NOMO-1 treated with dmso at 0.1 percent for 144 hours (cell line): ENCODE data around the gene TPK1.

Source experiments
- DNase-seq: peaks from one replicate; lab custom pipeline; 2025; ENCODE audit not compliant: unreplicated experiment; lab: John Stamatoyannopoulos, UW

Gene TPK1

DNA sequence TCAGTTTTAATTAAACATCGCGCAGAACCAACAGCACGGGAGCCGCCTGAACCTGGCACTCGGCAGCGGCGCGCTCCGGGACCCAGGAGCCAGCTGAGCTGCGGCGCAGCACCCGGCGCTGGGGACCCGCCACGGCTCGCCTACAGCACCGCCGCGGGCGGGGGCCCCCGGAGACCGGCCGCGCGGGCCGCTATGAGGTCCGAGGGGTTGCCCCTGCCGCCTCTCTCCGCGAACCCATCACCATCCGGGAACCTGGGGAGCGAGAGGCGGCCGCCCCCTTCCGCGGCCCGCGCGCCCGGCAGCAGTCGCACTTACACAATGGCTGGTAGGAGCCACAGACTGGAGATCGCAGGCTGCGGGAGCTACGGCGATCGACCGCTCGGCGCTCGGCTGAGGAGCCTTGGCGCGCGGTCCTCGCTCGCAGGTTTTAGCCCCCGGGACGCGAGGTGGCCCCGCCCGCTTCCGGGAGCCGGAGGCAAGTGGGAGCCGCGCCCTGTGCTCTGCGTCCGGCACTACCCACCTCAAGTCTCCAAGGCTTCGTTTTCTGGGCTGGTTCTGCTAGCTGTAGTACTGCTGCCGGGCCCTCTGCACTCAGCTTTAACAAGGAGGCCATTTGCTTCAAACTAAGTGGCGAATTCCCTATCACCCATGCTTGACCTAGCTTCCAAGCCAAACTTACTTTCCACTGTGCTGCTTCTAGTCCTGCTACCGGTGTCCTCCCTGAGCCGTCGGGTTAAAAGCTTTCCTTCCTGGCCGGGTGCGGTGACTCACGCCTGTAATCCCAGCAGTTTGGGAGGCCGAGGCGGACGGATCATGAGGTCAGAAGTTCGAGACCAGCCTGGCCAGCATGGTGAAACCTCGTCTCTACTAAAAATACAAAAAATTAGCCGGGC lies at the start of gene TPK1:
TPK1 (minus strand) TSS at position 402 of the 893 bp plus-strand sequence. CDS start 451 bp downstream, outside the sequence.
- DNase-seq: peak; percentile 74

DNA sequence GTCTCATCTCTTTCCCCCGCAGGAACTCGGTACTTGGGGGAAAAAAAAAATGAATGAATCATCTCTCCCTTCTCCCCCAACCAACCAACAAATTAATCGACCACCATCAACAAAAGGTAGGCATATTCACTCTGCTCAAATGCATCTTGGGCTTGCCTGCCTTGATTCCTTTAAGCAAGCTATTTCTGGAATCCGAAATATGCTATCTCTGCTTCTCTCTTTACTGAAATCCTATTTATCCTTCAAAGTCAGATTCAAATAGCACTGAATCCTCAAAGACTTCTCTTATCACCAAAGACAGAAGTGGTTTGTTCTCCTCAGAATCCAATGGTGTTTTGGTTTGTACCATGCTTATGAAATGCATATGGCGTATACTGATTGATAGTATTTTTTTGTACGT lies 49.6 kb upstream of the TPK1 start:
- no peak for DNase-seq

DNA sequence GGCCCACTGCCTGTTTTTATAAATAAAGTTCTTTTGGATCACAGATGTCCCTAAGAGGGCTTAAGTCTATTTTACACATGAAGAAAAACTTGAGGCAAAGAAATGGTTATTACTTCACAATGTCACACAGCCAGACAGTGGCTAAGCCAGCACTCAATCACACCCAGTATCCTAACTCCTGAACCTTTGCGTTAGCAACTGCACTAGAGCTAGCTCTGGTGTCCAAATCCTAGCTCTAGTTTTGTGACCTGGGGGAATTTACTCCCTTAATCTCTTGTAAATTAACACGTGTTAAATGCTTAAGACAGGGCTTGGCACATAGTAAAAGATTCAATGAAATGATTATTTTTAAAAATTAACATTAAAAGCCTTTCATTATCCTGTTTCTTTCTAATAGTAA lies 49.0 kb upstream of the TPK1 start:
- no peak for DNase-seq

DNA sequence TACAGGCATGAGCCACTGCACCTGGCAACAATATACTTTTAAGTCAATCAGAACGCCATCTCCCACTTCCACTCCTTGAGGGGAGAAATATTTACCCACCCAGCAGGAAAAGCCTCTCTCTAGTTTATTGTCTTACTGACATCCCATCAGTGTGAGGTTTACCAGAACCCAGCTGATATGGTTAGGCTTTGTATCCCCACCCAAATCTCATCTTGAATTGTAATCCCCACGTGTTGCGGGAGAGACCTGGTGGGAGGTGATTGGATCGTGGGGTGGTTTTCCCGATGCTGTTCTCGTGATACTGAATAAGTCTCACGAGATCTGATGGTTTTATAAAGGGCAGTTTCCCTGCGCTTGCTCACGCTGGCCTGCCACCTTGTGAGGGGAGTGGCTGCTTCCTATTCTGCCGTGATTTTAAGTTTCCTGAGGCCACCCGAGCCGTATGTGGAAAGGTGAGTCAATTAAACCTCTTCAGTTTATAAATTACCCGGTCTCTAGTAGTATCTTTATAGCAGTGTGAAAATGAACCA lies 37.5 kb upstream of the TPK1 start:
- no peak for DNase-seq

DNA sequence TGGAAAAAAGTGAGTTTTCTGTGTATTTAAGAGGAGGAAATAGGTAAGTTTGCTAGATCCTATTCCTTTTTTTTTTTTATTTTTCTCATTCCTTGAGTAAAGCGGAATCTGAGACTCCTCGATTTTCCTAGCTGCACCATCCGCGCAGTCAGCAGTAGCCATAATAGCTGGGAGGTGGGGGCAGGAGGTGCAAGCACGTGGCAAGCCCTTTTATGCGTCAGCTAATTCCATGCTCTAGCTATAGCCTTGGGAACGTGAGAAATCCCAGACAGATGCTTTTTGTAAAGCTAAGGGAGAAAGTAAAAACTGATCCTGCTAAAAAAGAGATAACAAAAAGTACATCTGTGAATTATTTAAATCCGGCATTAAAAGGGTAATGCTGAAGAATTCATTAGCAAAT lies 33.2 kb upstream of the TPK1 start:
- DNase-seq: no peak

DNA sequence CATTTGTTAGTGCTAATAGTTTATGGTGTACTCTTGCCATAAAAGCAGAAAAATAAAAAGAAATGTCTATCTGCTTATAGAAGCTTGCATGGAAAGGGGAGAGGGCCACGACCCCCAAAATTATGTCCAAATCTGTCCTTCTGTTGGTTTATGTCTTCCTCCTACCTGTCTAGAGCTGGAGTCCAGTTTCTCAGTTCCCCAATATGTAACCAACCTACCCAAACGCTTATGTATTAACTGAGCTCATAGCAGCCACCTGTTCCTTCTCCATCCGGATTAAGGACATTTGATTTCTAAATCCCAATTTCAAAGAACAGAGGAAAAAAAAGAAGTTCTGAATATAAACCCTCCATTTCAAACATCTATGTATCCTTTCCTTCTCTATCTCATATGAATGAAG lies 30.3 kb upstream of the TPK1 start:
- no peak for DNase-seq

DNA sequence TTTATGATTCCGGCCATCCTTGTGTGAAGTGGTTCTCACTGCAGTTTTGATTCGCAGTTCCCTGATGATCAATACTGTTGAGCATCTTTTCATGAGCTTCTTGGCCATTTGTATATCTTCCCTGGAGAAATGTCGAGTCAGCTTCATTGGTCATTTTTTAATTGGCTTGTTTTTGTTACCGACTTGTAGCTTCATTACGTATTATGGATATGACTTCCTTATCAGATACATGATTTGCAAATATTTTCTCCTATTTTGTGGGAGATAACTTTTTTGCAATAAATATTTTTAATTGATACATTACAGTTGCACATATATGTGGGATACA lies 27.4 kb upstream of the TPK1 start:
- no peak for DNase-seq

DNA sequence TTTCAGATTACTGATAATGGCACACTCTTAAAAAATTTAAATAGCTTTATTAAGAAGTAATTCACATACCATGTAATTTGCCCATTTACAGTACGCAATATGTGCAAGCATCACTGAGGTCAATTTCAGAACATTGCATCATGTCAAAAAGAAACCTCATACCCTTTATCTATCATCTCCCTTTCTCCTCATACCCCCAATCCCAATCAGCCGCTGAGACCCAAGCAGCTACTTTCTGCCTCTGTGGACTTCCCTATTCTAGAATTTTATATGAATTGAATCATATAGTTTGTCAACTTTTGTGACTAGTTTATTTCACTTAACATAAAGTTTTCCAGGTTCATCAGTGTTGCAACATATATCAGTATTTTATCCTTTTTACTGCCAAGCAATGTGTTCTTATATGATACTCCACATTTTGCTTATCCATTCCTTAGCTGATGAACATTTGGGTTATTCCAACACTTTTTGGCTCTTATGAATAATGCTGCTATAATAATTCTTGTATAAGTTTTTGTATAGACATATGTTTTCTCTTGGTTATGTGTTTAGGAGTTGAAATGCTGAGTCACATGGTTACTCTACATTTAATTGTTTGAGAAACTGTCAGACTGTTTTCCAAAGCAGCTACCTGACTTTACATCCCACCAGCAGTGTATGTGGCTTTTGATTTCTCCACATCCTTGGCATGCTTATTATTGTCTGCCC lies 26.9 kb upstream of the TPK1 start:
- no peak for DNase-seq

DNA sequence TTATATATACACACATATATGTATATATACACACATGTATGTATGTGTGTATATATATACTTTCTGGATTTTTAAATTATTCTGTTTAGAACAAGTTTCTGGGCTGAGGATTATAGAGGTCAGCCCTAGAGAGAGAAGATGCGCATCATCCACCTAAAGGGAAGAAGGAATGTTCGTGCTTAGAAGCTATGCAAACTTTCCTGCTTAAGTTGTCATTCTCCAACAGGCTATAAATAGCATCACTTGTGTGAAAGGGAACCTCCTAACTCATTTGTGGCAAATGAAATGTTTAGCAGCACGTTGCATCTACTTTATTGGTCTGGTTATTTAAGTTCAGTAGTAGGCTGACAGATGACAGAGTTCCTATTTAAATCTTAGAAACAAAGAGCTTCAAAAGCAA lies 23.9 kb upstream of the TPK1 start:
- DNase-seq: no peak

DNA sequence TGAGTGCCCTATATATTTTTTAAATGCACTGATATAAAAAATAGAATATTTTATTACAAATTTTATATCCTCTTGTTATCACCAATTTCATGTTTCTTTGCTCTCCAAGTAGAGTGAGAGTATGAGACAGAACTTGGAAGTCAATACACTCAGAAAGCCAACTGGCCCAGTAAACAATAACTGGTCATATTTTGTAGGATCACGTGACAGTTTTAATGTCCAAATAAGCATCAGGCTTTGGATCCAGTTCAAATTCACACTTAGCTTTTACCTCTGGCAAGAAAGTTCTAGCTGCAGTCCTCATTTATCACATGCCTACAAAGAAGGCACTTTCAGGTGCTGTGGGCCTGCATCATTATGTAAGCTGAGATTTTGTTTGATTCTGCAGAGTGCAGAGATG lies 21.6 kb upstream of the TPK1 start:
- no peak for DNase-seq

DNA sequence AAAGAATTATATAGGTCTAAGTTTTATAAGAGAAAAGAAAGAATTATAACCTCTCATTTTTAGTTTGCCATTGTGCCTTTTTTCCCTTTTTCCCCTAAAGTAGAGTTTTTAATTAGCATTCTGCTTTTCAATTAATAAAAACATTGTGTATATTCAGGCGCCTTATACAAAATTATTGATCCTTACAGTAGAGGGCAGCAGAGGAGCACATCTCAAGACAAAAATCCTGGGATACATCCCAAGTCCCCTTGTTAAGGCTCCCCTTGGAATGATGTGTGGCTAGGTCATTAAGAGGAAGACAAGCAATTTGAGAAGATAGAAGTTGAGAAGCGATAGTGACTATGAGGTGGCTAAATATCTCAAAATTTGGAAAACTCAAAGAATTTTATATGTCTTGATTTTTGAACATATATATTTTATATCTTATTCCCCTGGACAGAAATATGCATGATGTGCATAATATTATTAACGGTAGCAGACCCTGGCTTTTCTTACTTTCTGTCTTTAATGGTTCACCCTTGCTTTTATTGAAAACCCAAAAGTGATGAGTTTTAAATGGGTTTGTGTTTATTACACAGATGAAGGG lies 19.1 kb upstream of the TPK1 start:
- DNase-seq: no peak

DNA sequence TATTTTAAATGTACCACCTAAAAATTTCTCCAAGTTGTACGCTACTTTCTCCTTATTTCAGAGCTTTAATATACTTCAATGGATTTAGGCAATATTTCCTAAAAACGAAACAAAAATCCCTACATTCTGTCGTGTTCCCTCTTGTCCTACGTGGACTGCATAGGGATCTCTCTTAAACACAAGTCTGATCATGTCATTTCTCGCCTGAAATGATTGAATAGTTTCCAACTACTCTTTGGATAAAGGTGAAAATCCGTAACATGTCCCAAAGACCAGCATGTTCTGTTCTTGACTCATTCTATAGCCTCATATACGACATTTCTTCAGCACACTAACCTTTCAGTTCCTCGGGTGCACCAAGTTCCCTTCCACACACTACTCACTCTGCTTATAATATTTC lies 17.7 kb upstream of the TPK1 start:
- DNase-seq: no peak

DNA sequence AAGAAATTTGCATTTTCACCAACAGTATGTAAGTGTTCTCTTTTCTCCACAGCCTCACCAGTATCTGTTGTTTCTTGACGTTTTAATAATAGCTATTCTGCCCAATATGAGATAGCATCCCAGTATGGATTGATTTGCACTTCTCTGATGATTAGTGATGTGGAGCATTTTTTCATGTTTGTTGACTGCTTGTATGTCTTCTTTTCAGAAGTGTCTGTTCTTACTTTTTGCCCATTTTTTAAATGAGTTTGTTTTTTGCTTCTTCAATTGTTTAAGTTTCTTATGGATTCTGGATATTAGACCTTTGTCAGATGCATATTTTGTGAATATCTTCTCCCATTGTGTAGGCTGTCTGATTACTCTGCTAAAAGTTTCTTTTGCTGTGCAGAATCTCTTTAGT lies 12.2 kb upstream of the TPK1 start:
- DNase-seq: no peak

DNA sequence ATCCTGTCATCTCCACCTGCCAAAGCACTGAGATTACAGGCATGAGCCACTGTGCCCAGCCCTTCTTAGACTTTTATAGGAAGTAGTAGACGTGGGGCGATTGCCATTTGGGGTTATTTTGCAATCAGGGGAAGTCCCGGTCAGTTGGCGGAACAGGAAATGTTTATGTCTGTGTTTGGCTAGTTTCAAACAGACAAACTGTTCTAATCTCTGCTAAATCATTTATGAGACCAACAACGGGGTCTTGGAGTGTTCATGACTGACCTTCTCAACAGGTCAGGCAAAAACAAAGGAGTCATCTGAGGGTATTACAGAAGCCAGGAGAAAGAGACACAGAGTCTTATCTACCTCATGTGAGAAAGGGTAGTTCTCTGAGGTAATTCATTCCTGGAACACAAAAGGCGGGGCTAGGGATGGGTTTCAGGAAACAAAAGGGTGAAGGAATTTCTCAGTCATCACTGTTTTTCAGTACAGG lies 6.6 kb upstream of the TPK1 start:
- peak; percentile 61 for DNase-seq

DNA sequence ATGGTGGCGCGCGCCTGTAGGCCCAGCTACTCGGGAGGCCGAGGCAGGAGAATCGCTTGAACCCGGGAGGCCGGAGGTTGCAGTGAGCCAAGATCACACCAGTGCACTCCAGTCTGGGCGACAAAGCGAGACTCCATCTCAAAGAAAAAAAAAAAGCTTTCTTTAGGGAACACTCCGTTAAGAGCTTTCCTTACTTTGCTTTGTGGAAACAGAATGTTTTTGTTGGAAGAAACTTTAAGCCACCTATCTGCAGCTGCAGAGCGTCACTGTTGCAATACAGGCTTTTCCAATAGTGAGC lies 641 bp upstream of the TPK1 start:
- no peak for DNase-seq

DNA sequence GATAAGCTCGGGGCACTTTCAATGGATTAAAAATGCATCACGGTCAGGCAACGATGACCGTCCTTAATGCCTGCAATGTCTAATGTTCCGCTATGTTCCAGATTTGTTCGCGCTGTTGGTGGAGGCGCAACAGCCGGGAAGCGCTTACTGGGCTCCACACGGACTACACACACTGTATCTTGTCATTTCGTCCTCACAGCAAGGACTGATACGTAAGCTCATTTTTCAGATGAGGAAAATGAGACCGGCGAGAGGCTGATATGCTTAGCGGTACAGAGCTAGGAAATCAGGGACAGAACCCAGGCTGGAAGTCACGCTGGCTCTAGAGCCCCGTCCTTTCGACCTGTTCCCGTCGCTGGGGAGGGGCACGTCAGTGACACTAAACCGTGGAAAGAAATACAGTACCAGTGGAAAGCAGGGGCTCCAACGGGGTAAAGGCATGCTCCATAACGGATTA lies 670 bp downstream of the TPK1 start:
- no peak for DNase-seq

DNA sequence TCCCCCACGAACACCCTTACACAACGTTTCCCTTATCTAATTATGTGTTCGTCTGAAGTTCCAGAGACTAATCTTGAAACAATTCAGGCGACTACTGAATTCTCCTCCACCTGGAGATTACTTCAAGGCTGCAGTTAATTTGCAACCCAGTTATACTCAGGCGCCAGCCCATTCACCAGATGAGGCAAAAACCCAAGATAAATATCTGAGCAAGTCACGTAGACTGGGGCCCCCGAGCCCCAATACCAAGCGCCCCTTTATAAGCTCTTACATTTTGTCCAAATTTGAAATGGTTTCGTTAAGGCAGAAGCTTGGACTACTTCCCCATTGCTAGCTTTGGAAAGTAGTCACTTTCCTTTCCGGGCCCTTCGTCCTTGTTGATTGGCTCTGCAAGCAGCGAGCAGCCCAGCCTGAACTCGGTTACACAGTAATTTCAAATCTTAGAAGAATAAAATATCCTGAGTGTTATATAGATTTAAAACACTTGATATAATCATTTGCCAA lies 1.2 kb downstream of the TPK1 start:
- DNase-seq: peak; percentile 35

DNA sequence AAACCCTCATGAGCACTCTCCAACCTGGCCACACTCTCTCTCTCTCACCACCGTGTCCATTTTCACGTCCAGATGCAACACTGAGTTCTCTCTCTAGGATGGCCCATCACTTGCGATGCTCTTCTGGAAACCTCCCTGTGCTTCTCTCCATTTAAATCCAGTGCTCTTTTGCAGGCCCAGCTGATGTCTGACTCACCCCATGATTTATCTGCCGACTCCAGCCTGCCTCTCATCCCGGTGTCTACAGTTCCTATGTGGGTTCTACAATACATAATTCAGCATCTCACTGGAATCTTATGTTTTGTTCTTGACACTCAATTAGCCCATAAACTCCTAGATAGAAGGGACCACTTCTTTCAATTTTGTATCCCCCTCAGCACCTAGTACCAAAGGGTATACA lies 5.0 kb downstream of the TPK1 start:
- DNase-seq: no peak

DNA sequence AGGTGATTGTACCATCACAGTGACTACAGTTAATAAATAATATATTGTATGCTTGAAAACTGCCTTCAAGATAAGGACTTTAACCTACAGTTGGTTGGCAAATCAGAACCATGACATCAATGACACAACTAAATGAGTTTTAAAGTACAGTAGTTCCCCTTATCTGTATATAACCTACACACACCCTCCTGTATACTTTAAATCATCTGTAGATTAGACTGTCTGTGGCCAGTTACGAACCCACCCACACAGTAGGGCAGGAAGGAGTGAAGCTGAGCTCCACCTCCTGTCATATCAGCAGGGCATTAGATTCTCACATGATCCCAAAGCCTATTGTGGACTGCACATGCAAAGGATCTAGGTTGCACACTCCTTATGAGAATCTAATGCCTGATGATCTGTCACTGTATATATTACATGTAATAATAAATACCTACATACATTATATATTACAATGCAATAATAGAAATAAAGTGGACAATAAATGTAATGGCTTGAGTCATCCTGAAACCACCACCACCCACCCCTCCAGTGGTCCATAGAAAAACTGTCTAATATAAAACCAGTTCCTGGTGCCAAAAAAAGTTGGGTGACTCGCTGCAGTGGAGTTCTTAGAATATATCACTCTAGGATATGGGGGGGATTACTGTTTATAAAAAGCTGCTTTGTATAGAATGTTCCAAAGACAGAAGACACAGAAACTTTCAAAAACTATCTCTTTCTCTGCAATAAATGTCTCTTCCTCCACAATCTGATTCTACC lies 5.6 kb downstream of the TPK1 start:
- DNase-seq: no peak

DNA sequence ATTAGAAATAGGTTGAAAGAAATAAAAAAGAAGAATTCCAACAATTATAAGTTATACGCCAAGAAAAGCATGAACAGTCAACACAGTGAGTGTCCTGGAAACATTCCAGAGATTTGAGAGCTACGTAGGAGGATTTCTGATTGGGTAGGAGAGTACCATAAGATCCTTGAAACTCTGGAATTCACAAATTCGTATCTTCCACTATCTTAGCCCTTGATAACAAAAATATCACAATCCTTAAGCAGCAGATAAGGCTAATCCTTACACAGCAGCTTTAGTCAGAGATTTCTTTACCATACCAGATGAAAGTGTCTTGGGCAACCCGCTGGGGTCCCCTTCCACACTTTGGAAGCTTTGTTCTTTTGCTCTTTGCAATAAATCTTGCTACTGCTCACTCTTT lies 8.2 kb downstream of the TPK1 start:
- DNase-seq: no peak

DNA sequence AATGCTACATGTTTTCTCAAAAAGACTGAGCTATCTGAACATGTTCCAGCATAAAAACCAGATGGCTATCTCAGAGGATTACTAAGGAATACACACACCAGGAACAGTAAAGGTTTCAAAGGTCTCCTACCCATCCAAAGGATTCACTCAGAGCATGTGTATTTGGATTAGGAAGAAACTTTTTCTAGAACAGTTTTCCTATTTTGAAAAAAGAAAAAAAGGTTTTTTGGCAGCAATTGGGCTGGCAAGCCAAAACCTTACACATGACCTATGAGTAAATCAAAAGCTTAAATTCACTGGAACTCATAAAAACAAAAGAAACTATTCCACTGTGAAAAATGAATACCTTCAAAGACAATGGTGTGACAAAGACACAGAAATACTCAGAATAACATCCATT lies 9.6 kb downstream of the TPK1 start:
- DNase-seq: no peak
